Mucosa of descending colon (tissue), 3 donors: ENCODE results near the gene MROH9. TPM values are rescaled to one million over a fixed set of nuclear protein-coding genes. Genes with fewer than 3 reads are reported as not detected.

ENCODE experiments used
- ATAC-seq: fragments of 200-7000 bp; cut with Tn5 transposase; one replicate; pipeline ENCODE4 v1.9.1; 2020; ENCODE audit warnings: mild to moderate bottlenecking, moderate library complexity
- DNase-seq, 3 donors: peaks; one replicate each; pipeline ENCODE4 v3.0.0-alpha.2; 2020
- H3K36me3 ChIP-seq: fragments of 200-600 bp; one replicate; pipeline ENCODE4 v1.8.0; 2021; ENCODE audit warnings: low read depth, mild to moderate bottlenecking
- H3K4me1 ChIP-seq: fragments of 200-600 bp; one replicate; pipeline ENCODE4 v1.8.0; 2021; ENCODE audit warnings: low read depth, mild to moderate bottlenecking
- H3K4me3 ChIP-seq: fragments of 200-600 bp; one replicate; pipeline ENCODE4 v1.8.0; 2021; ENCODE audit warnings: mild to moderate bottlenecking
- H3K9me3 ChIP-seq: fragments of 200-600 bp; one replicate; pipeline ENCODE4 v1.8.0; 2021; ENCODE audit warnings: mild to moderate bottlenecking
- intact Hi-C, 2 donors: fragments of 100-400 bp; cut with DNase I in 1 of 2; cut with micrococcal nuclease in 1 of 2; formaldehyde crosslinking; loops; one replicate each; pipeline versions ENCODE4 v1.11.0 to v1.11.1; 2022; cut with DNase I, micrococcal nuclease
- total RNA-seq, 3 donors: library from RNA; stranded (reverse); fragmentation: NEBNext Ultra II Directional in 2 of 3; extraction: Animal tissue kit (Norgen Biotek cat#: 25700) in 2 of 3; gene quantifications; one replicate each; pipeline versions ENCODE4 v1.2.1 to v1.2.4, GENCODE V29; 2021 to 2023
- TF ChIP-seq, protein P1 (sequence below): fragments of 200-600 bp; IDR thresholded peaks from one replicate; pipeline ENCODE4 v1.8.0; 2022; ENCODE audit warnings: antibody characterized with exemption, mild to moderate bottlenecking
- donor health status: DM: no; HTN: no; CAD: no; lungs with moderate emphysema.
- donor health status: DM: no; HTN: no; CAD: no.
- donor health status: DM: no; HTN: yes; CAD: no.

MROH9 gene
- total RNA-seq, 3 donors from 2014 or later, result not detected

DNA sequence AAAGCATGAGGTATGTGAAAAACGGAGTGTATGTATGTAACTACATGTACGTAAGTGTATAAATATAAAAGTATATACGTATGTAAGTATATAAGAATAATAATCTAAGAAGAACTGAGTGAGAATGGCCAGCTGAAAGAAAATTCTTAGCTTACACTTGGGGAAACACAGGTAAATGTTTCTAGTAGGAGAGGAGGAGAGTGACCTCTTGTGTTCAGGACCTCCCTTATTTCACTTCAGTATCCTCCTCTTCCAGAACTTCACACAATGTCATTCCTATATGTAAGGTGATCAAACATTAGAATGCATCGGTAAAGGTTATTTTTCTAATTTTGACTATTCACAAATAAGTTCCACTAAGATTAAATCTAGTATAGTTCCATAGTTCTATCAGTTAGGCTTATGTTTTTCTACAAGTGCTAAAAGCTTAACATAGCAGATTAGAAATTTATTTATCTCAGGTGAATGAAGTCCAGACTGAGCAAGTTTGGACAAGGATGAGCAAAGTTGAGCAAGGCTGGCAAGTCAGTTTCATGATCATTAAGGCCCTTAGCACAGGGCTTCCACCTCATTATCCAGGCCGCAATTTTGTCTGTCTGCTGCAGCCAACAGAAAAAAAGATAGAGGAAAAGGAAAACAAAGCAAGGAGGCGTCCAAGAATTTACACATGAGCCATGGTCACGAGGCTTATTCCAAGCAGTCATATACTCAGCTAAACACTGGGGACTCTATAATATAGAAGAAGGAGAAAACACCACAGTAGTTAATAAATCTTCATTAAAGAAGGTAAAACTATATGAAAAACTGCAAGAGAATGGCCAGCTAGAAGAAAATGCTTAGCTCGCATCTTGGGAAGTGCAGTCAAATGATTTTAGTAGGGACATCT lies 7.1 kb upstream of the MROH9 start:
- ATAC-seq, result peak; percentile 77
- TF ChIP-seq, protein P1, sequence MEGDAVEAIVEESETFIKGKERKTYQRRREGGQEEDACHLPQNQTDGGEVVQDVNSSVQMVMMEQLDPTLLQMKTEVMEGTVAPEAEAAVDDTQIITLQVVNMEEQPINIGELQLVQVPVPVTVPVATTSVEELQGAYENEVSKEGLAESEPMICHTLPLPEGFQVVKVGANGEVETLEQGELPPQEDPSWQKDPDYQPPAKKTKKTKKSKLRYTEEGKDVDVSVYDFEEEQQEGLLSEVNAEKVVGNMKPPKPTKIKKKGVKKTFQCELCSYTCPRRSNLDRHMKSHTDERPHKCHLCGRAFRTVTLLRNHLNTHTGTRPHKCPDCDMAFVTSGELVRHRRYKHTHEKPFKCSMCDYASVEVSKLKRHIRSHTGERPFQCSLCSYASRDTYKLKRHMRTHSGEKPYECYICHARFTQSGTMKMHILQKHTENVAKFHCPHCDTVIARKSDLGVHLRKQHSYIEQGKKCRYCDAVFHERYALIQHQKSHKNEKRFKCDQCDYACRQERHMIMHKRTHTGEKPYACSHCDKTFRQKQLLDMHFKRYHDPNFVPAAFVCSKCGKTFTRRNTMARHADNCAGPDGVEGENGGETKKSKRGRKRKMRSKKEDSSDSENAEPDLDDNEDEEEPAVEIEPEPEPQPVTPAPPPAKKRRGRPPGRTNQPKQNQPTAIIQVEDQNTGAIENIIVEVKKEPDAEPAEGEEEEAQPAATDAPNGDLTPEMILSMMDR, result no peak

DNA sequence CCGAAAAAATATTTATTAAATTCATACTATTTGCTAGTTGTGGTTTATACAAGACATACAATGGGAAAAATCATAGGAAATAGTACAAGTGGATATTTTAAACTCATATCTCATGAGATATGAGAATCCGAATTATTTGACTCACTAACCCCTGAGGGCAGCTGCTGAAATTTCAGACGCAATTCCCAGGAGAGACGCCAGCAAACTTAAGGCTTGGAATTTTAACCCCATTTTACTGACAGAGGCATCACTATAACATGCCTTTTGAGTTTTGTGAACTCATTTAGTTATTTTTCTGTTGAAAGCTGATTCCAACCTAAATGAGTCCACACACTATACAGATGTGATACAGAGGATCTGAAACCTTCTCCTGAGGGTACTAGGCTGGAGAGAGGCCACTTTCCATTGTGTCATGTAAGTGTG lies 5.9 kb upstream of the MROH9 start:
- no peak for ATAC-seq
- Histone ChIP-seq H3K9me3 (no peaks in the 10 kb centered on the region), H3K4me1 (no peaks in the 10 kb centered on the region), H3K36me3 (no peaks in the 10 kb centered on the region), H3K4me3 (no peak overlapping the region)
- intact Hi-C loops, result loop anchor here in 1 of 2 donors (5.0 kb wide), 1 partner anchor 242 kb away; no protein-coding TSS in a partner anchor
- no peak for DNase-seq
- TF ChIP-seq, protein P1, result no peak

More for the DNA sequence above, 7.1 kb upstream of the MROH9 start:
- intact Hi-C loops, result loop anchor here in 1 of 2 donors (5.0 kb wide), 1 partner anchor 241 kb away; no protein-coding TSS in a partner anchor
- no peak overlapping the region for H3K4me3 ChIP-seq
- DNase-seq, result peak in 1 of 3 donors; percentile 15
- no peaks in the 10 kb centered on the region for H3K9me3 ChIP-seq
- no peaks in the 10 kb centered on the region for H3K4me1 ChIP-seq
- H3K36me3 ChIP-seq, result no peaks in the 10 kb centered on the region

DNA sequence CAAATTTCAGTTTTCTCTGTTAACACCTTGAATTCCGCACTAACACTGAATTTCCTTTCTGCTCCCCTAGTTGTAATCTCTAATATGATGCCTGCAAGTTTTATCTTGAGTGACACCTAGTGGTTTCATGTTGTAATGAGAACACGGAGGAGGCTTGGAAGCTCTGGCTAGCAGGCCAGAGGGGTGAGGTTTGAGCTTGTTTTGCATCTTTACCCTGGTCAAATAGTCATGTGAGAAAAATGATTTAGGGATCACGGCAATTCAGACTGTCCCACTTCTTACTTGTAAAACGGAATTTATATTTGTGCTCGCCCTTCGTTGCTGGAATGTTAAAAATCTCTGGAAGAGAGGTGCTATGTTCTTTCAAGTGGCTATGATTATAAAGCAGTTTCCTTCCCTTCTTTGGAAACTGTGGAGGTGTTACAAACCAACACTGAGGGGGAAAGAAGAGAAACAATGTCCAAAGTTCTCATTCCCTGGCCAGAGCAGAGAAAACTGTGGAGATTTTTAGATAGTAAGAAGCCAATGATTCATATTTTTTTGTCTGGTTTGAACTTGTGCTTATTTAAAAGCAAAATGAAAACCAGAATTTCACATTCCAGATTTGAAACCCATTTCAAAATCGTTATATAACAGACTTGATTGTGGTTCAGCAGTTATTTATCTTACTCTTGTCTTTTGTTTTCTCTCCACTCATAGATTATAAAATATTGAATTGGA lies 5.3 kb upstream of the MROH9 start:
- H3K9me3 ChIP-seq, result no peaks in the 10 kb centered on the region

DNA sequence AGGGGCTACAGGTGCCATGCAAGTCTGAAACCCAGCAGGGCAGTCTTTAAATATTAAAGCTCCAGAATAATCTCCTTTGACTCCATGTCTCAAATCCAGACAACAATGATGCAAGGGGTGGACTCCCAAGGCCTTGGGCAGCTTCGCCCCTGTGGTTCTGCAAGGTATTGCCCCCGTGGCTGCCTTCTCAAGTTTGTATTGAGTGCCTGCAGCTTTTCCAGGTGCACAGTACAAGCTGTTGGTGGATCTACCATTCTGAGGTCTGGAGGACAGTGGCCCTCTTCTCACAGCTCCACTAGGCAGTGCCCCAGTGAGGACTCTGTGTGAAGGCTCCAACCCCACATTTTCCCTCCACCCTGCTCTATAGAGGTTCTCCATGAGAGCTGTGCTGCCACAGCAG lies 3.7 kb upstream of the MROH9 start:
- no peaks in the 10 kb centered on the region for H3K36me3 ChIP-seq
- H3K4me3 ChIP-seq, result no peak overlapping the region
- DNase-seq (no peak), ATAC-seq (no peak)
- H3K4me1 ChIP-seq, result no peaks in the 10 kb centered on the region
- H3K9me3 ChIP-seq, result no peaks in the 10 kb centered on the region
- intact Hi-C loops, result no loop called here
- TF ChIP-seq, protein P1, result no peak

More for the DNA sequence above, 5.3 kb upstream of the MROH9 start:
- ATAC-seq, result peak; percentile 87
- intact Hi-C loops, result loop anchor here in 1 of 2 donors (5.0 kb wide), 1 partner anchor 243 kb away; no protein-coding TSS in a partner anchor
- Histone ChIP-seq H3K4me1 (no peaks in the 10 kb centered on the region), H3K36me3 (no peaks in the 10 kb centered on the region), H3K4me3 (no peak overlapping the region)
- TF ChIP-seq, protein P1, result peak; percentile 37
- peak in 1 of 3 donors; percentile 32 for DNase-seq

DNA sequence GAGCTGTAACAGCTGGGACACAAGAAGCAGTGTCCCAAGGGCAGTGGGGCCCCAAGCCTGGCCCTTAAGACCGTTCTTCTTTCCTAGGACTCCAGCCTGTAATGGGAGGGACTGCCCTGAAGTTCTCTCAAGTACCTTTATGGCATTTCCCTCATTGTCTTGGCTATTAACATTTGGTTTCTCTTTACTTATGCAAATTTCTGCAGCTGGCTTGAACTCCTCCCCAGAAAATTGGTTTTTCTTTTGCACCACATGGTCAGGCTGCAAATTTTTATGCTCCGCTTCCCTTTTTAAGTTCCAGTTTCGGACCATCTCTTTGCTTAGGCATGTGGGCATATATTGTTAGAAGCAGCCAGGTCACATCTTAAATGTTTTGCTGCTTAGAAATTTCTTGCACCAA lies 3.1 kb upstream of the MROH9 start:
- no peak for ATAC-seq
- DNase-seq, result no peak
- H3K9me3 ChIP-seq, result no peaks in the 10 kb centered on the region
- no peaks in the 10 kb centered on the region for H3K36me3 ChIP-seq
- H3K4me3 ChIP-seq, result no peak overlapping the region
- TF ChIP-seq, protein P1, result no peak
- H3K4me1 ChIP-seq, result no peaks in the 10 kb centered on the region
- intact Hi-C loops, result no loop called here
